GM18519 (cell line): ENCODE measurements around the gene FBXO11.

ENCODE experiments used
- ATAC-seq: cut with Tn5 transposase; IDR thresholded peaks from one replicate; pipeline ENCODE4 v1.9.1; 2021; ENCODE audit warnings: mild to moderate bottlenecking, moderate library complexity; ENCODE audit not compliant: unreplicated experiment, low FRiP score

Gene FBXO11

DNA sequence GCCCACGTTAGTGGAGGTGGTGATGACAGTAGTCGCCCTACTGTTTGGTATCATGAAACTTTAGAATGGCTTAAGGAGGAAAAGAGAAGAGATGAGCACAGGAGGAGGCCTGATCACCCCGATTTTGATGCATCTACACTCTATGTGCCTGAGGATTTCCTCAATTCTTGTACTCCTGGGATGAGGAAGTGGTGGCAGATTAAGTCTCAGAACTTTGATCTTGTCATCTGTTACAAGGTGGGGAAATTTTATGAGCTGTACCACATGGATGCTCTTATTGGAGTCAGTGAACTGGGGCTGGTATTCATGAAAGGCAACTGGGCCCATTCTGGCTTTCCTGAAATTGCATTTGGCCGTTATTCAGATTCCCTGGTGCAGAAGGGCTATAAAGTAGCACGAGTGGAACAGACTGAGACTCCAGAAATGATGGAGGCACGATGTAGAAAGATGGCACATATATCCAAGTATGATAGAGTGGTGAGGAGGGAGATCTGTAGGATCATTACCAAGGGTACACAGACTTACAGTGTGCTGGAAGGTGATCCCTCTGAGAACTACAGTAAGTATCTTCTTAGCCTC lies 107.2 kb downstream of the FBXO11 start:
- ATAC-seq = no peak

DNA sequence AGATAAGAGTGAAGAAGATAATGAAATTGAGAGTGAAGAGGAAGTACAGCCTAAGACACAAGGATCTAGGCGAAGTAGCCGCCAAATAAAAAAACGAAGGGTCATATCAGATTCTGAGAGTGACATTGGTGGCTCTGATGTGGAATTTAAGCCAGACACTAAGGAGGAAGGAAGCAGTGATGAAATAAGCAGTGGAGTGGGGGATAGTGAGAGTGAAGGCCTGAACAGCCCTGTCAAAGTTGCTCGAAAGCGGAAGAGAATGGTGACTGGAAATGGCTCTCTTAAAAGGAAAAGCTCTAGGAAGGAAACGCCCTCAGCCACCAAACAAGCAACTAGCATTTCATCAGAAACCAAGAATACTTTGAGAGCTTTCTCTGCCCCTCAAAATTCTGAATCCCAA lies 107.7 kb downstream of the FBXO11 start:
- no peak for ATAC-seq

DNA sequence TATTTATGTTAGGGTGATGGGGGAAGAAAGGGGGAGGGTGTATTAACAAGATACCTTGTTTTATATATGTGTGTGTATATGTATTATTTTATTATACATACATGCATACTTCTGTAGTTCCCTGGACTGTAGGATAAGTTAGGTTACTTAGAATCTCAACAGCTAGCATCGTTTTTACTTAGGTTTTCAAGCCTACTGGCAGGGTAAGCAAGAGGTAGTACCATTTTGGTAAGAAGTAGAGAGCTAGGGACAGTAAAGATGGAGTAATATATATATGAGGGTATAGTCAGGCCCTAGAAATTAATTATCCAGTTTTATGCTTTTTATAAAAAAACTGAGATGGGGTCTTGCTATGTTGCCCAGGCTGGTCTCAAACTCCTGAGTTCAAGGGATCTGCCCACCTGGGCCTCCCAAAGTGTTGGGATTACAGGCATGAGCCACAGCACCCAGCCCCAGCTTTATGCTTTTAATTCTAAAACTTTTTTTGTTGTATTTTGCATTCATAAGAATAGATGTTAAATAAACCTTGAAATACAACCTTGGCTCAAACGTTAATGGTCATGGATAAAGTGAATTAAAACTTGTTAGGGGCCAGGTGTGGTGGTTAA lies 110.1 kb downstream of the FBXO11 start:
- ATAC-seq = no peak

DNA sequence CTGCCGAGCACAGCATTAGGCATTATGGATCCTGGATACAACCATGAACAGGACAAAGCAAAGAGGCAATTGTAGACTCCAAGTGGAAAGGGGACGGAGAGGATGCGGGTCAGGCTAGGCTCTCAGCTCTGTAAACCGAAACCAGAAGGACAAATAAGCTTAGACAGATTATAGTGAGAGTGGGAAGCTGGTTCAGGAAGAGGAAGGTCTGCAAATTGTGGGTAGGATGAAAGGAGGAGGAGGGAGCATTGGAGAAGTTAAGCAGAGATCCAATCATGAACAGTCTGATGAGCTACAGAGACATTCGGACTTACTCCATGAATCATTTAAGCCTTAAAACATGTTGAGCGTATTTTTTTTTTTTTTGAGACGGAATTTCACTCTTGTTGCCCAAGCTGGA lies 120.3 kb downstream of the FBXO11 start:
- ATAC-seq = no peak

DNA sequence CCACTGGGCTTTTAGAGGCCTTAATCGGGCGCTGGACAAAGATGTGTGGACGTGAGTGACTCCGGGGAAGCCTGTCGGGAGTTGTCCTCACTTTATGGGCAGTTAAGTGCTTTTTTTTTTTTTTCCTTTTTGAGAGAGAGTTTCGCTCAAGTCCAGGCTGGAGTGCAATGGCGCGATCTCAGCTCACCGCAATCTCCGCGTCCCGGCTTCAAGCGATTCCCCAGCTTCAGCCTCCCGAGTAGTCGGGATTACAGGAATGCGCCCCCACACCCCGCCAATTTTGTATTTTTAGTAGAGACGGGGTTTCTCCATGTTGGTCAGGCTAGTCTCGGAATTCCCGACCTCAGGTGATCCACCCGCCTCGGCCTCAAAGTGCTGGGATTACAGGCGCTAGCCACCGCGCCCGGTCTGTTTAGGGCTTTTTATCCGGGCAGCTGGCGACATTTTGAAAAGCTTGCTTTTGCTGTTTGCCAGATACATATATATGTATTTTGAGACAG lies 121.9 kb downstream of the FBXO11 start:
- ATAC-seq = no peak

DNA sequence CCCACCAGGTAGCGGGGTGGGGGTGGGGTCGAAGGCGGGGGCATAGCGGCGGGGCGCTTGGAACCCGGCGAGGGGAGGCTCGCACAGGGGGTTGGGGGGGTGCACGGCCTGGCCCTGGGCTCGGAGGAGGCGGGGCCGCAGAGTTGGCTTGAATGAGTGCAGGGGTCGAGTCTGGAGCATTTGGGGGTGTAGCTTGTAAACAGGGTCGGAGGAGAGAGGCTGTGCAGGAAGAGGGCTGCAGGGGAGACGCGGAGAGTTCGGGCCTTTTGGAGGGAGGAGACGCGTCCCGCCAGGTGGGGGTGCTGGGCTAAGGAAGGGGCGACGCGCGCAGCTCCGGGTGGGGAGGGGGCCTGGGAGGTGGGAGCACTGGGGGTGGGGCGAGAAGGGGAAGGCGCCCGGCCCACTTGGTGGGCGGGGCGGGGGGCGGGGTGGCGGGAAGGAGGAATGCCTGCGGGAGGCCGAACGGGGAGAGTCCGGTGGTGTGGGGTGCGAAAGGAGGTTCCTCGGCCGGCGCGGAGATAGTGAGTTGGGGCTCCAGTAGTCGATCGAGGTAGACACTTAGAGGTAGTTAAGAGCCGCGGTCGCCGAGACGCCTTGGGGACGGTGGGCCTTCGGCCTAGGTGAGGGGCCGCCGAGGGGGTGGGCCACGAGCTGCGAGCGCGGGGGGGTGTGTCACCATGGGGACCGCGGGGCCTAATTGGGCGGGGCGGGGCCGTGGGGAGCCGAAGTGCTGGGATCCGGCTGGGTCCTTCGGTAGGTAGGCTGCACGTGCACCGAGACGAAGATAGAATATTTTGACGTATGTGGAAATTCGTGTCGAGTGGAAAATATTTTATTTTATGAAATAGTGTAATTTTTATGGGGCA lies 122.6 kb downstream of the FBXO11 start:
- peak; percentile 18 for ATAC-seq

DNA sequence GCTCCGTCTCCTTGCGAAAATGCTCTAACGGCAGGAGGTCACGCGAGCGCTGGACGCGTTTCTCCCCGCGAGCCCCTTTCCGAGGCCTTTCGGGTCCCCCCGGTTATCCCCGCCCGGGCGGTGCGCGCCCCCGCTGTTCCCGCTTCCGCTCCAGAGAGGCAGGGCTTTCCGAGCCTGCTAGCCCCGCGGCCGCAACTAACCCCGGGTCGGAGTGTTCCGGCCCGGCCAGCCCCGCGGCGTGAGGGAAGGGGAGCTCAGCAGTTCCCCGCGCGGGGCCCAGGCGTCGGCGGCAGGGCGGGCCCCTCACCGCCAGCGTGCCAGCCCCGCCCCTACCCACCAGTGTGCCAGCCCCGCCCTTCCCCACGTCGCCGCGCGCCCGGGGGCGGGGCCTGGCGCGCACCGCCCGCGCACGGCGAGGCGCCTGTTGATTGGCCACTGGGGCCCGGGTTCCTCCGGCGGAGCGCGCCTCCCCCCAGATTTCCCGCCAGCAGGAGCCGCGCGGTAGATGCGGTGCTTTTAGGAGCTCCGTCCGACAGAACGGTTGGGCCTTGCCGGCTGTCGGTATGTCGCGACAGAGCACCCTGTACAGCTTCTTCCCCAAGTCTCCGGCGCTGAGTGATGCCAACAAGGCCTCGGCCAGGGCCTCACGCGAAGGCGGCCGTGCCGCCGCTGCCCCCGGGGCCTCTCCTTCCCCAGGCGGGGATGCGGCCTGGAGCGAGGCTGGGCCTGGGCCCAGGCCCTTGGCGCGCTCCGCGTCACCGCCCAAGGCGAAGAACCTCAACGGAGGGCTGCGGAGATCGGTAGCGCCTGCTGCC lies 123.4 kb downstream of the FBXO11 start, which contains the start of gene MSH6:
TSS of gene MSH6 (plus strand) at position 475 of the 815 bp plus-strand sequence. CDS start at position 564, 89 bp downstream.
- peak; percentile 79 for ATAC-seq

DNA sequence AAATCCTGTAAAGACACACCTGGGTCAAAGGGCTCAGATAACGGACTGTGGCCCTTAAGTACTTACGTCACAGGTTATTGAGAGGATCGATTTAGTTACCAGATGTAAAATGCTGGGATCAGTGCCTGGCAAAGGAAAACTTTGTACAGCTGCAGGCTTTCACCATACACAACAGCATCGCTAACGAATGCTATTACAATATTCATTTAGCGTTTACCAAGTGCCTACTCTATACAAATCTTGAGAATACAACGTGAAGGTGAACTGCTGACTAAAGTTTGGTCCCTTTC lies 124.0 kb downstream of the FBXO11 start:
- ATAC-seq = no peak

DNA sequence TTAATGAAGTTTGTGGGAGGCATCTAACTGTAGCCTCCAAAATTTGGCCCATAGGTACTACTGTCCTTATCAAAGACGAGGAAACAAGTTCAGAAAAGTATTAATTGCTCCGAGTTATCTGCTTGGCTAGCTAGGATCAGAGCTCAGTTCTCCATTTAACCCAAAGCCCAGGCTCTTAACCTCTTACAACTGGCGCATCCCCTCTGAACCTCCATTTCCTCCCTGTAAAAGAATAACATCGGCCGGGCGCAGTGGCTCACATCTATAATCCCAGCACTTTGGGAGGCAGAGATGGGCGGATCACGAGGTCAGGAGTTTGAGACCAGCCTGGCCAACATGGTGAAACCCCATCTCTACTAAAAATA lies 126.9 kb downstream of the FBXO11 start:
- no peak for ATAC-seq

DNA sequence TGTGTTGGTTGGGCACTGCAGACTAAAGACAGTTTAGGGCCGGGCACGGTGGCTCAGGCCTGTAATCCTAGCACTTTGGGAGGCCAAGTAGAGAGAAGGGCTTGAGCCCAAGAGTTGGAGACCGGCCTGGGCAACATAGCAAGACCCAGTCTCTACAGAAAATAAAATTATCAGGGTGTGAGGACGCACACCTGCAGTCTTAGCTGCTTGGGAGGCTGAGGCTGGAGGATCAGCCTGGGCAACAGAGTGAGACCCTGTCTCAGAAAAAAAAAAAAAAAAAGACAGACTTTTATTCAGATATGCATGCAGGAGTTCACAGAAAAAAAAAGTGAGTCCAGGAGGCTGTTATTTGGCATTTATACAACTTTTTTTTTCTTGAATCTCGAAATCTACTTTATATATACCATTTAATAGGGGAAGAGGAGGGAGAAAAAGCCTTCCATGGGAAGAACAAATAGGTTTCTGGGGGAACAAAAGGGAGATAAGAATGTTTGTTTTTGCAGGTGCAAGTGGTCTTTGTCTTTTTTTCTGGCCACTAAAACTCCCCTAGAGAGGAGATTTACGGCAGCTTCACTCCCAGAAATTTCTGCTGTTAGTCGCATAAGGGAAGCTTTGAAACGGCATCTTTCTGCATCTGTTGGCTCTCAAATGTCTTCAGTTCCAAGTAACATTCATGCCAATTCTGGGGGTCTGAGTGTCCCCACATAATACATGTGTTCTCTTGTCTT lies 127.4 kb downstream of the FBXO11 start:
- no peak for ATAC-seq

DNA sequence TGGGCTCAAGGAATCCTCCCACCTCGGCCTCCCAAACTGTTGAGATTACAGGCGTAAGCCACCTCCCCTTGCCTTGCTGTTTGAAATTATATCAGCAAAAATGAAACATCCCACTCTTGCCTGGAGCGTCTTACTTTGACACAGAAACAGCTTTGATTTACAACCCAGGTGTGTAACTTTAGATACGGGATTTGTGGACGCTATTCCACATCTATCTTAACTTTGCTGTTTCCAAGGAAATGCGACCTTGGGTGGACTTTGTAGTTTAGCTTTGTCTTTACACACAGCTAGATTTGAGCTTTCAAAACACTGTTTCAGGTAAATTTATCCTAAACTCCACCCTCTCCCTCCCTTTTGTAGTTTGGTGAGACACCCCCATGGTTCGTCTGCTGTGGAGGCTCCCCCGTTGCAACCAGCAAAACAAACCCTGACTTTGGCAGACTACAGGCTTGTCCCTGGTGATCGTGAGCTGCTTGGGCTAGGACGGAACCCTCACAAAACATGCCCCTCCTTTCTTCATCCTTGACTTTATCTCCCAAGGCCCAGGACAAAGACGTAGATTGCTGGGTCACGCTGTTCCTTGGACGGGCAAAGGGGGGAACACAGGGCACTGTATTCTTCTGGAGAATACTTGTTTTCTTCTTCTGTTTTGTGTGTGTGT lies 128.9 kb downstream of the FBXO11 start:
- ATAC-seq = no peak

DNA sequence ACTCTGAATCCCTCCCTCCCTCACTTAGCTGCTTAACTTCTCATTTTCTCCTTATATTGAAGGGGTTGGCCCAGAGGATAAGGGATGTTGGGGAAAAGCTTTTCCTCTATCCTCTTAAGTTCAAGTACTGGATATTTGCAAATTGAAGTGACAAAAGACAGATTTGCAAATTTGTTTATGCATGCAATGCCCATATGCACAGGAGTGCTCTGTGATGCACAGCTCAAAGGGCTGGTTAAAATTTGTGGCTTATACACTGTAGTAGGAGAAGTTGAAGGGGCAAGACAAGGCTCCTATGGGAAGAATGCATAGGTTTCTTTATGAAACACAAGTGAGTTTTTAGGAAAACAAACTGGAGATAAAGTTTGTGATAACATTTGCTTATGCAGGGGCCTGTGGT lies 131.7 kb downstream of the FBXO11 start:
- ATAC-seq = no peak

DNA sequence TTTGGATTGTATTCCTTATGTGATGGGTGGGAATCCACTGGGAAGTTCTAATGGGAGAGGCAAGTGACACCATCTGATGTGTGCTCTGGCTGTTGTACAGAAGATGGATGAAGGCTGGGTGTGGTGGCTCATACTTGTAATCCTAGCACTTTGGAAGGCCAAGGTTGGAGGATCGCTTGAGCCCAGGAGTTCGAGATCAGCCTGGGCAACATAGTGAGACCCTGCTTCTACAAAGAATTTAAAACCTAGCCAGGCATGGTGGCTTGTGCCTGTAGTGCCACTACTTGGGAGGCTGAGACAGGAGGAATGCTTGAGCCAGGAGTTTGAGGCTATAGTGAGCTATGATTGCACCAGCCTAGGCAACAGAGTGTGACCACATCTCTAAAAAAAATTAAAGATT lies 134.0 kb downstream of the FBXO11 start:
- ATAC-seq = no peak

DNA sequence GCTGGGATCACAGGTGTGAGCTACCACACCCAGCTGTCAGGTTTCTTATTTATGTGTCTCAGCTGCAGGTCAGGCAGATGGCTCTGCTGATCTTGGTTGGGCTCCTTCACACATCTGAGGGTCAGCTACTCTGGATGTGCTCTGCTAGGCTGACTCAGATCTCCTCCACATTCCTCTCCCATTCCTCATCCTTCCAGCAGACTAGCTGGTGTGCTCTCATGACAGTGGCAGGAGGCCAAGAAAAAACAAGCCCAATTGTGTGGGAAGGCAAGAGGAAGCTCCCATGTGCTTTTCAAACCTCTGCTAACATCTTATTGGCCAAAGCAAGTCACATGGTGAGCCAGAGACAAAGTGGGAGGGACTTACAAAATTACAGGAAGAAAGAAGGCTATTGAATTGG lies 135.1 kb downstream of the FBXO11 start:
- ATAC-seq = no peak

DNA sequence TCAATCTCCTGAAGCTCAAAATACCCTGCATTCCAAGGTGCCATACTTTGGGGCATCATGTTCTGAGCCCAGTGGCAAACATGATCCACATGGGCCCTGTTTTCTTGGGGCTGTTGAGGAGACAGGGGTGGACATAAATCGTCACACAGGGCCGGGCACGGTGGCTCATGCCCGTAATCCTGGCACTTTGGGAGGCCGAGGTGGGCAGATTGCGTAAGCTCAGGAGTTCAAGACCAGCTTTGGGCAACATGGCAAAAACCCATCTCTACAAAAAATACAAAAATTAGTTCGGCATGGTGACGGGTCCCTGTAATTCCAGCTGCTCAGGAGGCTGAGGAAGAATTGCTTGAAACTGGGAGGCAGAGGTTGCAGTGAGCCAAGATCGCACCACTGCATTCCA lies 137.0 kb downstream of the FBXO11 start:
- no peak for ATAC-seq

DNA sequence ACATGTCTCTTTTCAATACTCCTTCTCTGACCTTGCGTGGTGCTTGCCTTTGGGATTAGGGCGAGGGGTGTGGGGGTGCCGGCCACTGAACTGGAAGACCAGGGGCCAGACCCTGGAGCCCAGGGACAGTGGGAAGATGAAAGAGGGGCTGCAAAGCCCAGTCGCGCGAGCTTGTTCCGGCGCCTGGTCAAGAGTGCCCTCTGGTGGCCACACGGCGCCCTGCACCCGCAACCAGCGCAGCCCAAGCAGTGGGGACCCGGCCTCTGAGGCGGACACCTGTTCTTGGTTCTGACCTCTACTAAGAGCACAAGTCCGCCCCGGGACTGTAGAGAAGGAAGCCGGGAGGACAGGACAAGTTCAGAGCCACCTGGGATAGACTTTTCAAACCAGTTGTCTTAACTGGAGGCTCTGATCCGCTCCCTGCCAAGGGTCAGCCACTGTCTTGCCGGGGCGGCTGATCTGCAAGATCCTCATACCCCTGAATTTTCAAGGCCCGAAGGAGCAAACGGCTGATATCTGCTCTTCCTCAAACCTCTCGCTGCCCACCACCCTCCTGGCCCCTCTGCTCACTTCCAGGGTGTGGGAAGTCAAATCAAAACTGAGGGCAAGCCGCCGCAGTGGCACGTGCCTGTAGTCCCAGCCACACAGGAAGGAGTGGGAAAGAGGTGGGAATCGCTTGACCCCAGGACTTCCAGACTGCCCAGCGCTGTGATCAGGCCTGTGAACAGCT lies 138.3 kb downstream of the FBXO11 start:
- ATAC-seq = no peak

DNA sequence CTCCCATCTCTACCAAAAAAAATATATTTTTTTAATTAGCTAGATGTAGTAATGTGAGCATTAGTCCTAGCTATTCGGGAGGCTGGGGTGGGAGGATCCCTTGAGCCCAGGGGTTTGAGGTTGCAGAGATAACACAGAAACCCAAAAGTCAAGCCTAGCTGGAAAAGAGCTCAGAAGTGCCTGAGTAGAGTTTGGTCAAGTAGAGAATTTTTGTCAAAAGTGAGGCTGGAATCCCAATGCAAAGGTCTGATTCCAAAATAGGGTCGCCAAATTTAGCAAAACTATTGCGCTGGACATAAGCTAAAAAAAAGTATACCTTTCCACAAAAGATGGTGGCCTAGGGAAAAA lies 138.8 kb downstream of the FBXO11 start:
- no peak for ATAC-seq

DNA sequence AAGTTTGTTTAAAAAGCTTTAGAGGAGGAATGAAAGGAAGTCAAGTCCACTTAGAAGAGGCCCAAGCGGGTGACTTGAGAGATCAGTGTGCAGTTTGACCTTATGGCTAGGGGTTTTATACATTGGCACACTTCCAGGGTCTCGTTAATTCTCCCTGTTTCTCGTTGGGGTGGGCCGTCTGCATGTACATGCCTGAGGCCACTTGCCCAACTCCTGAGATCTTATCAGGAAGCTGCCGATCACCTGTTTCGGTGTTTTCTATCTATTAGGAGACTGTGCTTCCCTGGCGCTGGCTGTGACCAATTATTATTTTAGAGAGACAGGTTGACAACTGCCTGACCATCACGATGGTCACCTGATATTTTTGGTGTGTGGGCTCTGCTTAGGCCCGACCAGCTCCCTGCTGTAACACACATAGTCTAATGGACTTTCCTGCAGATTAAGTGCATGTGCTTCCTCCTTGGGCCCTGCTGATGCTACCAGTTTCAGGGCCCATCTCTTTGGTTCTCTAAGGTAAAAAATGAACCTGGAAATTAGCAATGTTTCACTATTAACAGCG lies 154.4 kb downstream of the FBXO11 start:
- no peak for ATAC-seq

DNA sequence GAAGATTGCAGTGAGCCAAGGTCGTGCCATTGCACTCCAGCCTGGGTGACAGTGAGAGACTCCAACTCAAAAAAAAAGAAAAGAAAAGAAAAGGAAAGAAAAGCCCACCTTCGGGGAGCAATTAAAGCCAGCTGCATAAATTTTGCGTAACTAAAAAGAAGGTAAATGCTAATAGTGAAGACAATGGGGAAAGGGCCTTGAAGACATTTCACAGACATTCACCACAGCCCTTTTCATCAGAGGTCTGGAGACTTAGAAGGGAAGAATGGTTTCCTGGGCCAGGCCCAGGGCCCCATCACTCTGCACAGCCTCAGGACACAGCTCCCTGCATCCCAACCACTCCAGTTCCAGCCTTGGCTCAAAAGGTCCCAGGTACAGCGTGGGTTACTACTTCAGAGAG lies 158.4 kb downstream of the FBXO11 start:
- ATAC-seq = no peak
